WTC11 (cell line): ENCODE measurements around the gene CNTNAP5. TPM values are rescaled to one million over a fixed set of nuclear protein-coding genes. Genes with fewer than 3 reads are reported as not detected.
A peak's percentile ranks its signal among the peaks of the same experiment; 100 is the strongest.

Experiments
- ATAC-seq: fragments of 200-7000 bp; cut with Tn5 transposase; 2 replicates; pipeline ENCODE4 v1.10.0; 2021; ENCODE audit warnings: mild to moderate bottlenecking, moderate library complexity
- CTCF ChIA-PET: fragments of 300-600 bp; sonication (Branson Sonifier 250); formaldehyde crosslinking; loops from one replicate; lab custom pipeline; 2021; ENCODE audit warnings: antibody characterized with exemption; lab: Charles Lee
- POLR2A ChIA-PET: fragments of 350-600 bp; sonication (Branson Sonifier 250); formaldehyde crosslinking; loops from one replicate; lab custom pipeline; 2021; ENCODE audit warnings: antibody characterized with exemption; lab: Charles Lee
- DNase-seq: peaks from one replicate; pipeline ENCODE4 v3.0.0; 2021; ENCODE audit warnings: low spot score
- H3K27ac Mint-ChIP-seq: 2 replicates; pipeline ENCODE4 v1.8.0; 2021; ENCODE audit warnings: mixed read lengths
- H3K27me3 Mint-ChIP-seq: 2 replicates; pipeline ENCODE4 v1.8.0; 2021; ENCODE audit warnings: low read depth, mild to moderate bottlenecking, moderate library complexity, mixed read lengths
- H3K36me3 Mint-ChIP-seq: 2 replicates; pipeline ENCODE4 v1.8.0; 2021; ENCODE audit warnings: mixed read lengths
- H3K4me1 Mint-ChIP-seq: 2 replicates; pipeline ENCODE4 v1.8.0; 2022; ENCODE audit warnings: mixed read lengths
- H3K4me3 Mint-ChIP-seq: 2 replicates; pipeline ENCODE4 v1.8.0; 2021; ENCODE audit warnings: mild to moderate bottlenecking, moderate library complexity, mixed read lengths
- H3K9me3 Mint-ChIP-seq: 2 replicates; pipeline ENCODE4 v1.8.0; 2021; ENCODE audit warnings: mixed read lengths
- ELF4 ChIP-seq: sonication (generic); formaldehyde crosslinking; IDR thresholded peaks from 2 replicates; pipeline ENCODE4 v1.8.1; 2022; ENCODE audit warnings: low read depth, mild to moderate bottlenecking, moderate library complexity, missing genetic modification reagents
- EMX1 ChIP-seq: fragments of 250-450 bp; sonication (Bioruptor Pico); IDR thresholded peaks from 2 replicates; pipeline ENCODE4 v1.8.0; 2021; ENCODE audit warnings: mild to moderate bottlenecking
- ERG ChIP-seq: fragments of 250-450 bp; sonication (Bioruptor Pico); IDR thresholded peaks from 2 replicates; pipeline ENCODE4 v1.8.0; 2021; ENCODE audit warnings: mild to moderate bottlenecking
- FOXK1 ChIP-seq: sonication (generic); formaldehyde crosslinking; IDR thresholded peaks from 2 replicates; pipeline ENCODE4 v1.8.0; 2022; ENCODE audit warnings: mild to moderate bottlenecking, moderate library complexity, missing genetic modification reagents
- RELA ChIP-seq: sonication (generic); formaldehyde crosslinking; IDR thresholded peaks from 2 replicates; pipeline ENCODE4 v1.8.1; 2022; ENCODE audit warnings: missing genetic modification reagents, mild to moderate bottlenecking, borderline replicate concordance
- SMAD3 ChIP-seq: sonication (generic); formaldehyde crosslinking; IDR thresholded peaks from 2 replicates; pipeline ENCODE4 v1.8.0; 2022; ENCODE audit warnings: missing genetic modification reagents, mild to moderate bottlenecking, borderline replicate concordance
- TCF7 ChIP-seq: sonication (generic); formaldehyde crosslinking; IDR thresholded peaks from 2 replicates; pipeline ENCODE4 v1.8.0; 2022; ENCODE audit warnings: mild to moderate bottlenecking, low read depth, missing genetic modification reagents, moderate library complexity
- TP53 ChIP-seq: sonication (generic); formaldehyde crosslinking; IDR thresholded peaks from 2 replicates; pipeline ENCODE4 v1.8.1; 2023; ENCODE audit warnings: mild to moderate bottlenecking, missing genetic modification reagents
- ZNF263 ChIP-seq: sonication (generic); formaldehyde crosslinking; IDR thresholded peaks from 2 replicates; pipeline ENCODE4 v1.8.1; 2022; ENCODE audit warnings: low read depth, mild to moderate bottlenecking, moderate library complexity, missing genetic modification reagents
- ZNF281 ChIP-seq: sonication (generic); formaldehyde crosslinking; IDR thresholded peaks from 2 replicates; pipeline ENCODE4 v1.8.0; 2023; ENCODE audit warnings: mild to moderate bottlenecking, missing genetic modification reagents
- ZNF416 ChIP-seq: fragments of 250-450 bp; sonication (Bioruptor Pico); IDR thresholded peaks from 2 replicates; pipeline ENCODE4 v1.9.0; 2021; ENCODE audit warnings: mild to moderate bottlenecking, inconsistent platforms
- ZSCAN18 ChIP-seq: fragments of 250-450 bp; sonication (Bioruptor Pico); IDR thresholded peaks from 2 replicates; pipeline ENCODE4 v2.1.2; 2022; ENCODE audit warnings: mild to moderate bottlenecking, moderate library complexity
- total RNA-seq: library from RNA; stranded (reverse); gene quantifications from 3 replicates; pipeline ENCODE4 v1.2.3, GENCODE V29; 2021
- TF ChIP-seq, protein P1 (sequence below): sonication (generic); formaldehyde crosslinking; IDR thresholded peaks from 2 replicates; pipeline ENCODE4 v1.8.1; 2023; ENCODE audit warnings: mild to moderate bottlenecking, missing genetic modification reagents, moderate library complexity
- TF ChIP-seq, protein P2 (sequence below): sonication (generic); formaldehyde crosslinking; IDR thresholded peaks from 2 replicates; pipeline ENCODE4 v1.8.1; 2023; ENCODE audit warnings: mild to moderate bottlenecking, moderate library complexity, missing genetic modification reagents
- TF ChIP-seq, protein P3 (sequence below): fragments of 250-450 bp; sonication (Bioruptor Pico); conservative IDR thresholded peaks from 2 replicates; pipeline ENCODE4 v1.9.0; 2021; ENCODE audit warnings: mild to moderate bottlenecking
- TF ChIP-seq, protein P4 (sequence below): sonication (generic); formaldehyde crosslinking; conservative IDR thresholded peaks from 2 replicates; pipeline ENCODE4 v1.8.1; 2023; ENCODE audit warnings: mild to moderate bottlenecking, low read depth, missing genetic modification reagents, moderate library complexity
- TF ChIP-seq, protein P5 (sequence below): fragments of 250-450 bp; sonication (Bioruptor Pico); IDR thresholded peaks from 2 replicates; pipeline ENCODE4 v1.9.0; 2021; ENCODE audit warnings: moderate library complexity, mild to moderate bottlenecking, inconsistent platforms, borderline replicate concordance

The CNTNAP5 gene
- total RNA-seq, 1 experiment from 2014 or later = 0.22 TPM

GRCh38 chr2:124560592-124561112, 535.6 kb downstream of the CNTNAP5 start (continued):
- TF ChIP-seq ZNF281 (CRISPR knock-in tag) (no peak), ERG (CRISPR knock-in tag) (no peak), ELF4 (CRISPR knock-in tag) (no peak)

DNA sequence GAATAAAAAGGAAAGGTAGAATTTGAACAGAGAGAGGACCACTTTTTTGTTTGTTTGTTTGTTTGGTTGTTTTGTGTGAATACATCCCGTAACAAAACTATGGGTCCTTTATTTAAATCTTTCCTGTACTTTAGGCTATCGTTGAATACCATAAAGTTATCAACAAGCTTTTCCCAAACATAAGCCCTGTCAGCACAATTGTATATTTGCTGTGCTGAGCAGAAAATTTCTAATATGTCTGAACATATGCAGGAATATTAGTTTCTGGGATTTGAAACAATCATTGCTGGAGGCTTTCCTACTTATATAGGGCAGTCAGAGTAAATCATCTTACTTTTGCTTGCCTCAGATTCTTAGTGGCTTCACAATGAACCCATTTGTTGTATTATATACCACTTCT, 536.4 kb downstream of the CNTNAP5 start:
- H3K36me3 Mint-ChIP-seq = no peaks in the 10 kb centered on the region
- no peak for ATAC-seq
- no peak for TF ChIP-seq FOXK1
- TF ChIP-seq RELA (CRISPR knock-in tag) = no peak
- TF ChIP-seq, protein P1, sequence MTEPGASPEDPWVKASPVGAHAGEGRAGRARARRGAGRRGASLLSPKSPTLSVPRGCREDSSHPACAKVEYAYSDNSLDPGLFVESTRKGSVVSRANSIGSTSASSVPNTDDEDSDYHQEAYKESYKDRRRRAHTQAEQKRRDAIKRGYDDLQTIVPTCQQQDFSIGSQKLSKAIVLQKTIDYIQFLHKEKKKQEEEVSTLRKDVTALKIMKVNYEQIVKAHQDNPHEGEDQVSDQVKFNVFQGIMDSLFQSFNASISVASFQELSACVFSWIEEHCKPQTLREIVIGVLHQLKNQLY = no peak
- no peak for TF ChIP-seq SMAD3
- no peak for TF ChIP-seq TCF7 (CRISPR knock-in tag)
- no peak for TF ChIP-seq EMX1
- TF ChIP-seq, protein P2, sequence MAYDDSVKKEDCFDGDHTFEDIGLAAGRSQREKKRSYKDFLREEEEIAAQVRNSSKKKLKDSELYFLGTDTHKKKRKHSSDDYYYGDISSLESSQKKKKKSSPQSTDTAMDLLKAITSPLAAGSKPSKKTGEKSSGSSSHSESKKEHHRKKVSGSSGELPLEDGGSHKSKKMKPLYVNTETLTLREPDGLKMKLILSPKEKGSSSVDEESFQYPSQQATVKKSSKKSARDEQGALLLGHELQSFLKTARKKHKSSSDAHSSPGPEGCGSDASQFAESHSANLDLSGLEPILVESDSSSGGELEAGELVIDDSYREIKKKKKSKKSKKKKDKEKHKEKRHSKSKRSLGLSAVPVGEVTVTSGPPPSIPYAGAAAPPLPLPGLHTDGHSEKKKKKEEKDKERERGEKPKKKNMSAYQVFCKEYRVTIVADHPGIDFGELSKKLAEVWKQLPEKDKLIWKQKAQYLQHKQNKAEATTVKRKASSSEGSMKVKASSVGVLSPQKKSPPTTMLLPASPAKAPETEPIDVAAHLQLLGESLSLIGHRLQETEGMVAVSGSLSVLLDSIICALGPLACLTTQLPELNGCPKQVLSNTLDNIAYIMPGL = no peak
- no peak for TF ChIP-seq TP53
- TF ChIP-seq ZSCAN18 (CRISPR knock-in tag) = no peak
- TF ChIP-seq, protein P3, sequence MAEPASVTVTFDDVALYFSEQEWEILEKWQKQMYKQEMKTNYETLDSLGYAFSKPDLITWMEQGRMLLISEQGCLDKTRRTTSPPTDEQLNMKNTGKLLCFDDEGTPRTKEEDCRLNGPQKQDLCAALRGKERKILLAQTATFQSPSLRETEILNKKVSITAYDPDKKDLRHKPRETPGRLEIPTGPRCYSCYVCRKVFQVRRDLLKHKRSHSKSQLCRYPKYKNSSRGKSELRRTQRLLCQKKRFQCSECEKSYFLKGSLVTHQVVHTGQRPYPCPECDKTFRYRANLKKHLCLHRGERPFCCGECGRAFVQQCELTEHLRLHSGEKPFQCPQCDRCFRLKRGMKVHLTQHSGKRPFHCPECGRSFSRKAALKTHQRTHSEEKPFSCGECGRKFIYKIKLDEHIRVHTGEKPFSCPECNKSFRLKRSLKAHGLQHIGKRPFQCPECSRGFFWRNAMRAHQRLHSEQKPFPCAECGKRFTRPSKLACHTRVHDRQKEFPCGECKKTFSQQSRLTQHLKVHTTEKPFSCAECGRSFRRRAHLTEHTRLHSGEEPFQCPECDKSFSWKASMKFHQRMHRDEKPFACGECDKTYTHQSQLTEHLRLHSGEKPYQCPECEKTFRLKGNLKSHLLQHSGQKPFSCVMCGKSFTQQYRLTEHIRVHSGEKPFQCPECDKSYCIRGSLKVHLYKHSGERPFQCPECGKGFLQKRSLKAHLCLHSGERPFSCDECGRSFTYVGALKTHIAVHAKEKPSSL = no peak
- ChIA-PET POLR2A (no interaction called here), CTCF (no interaction called here)
- no peak for DNase-seq
- peaks cover 21% of the 10 kb centered on the region for H3K4me1 Mint-ChIP-seq
- no peak overlapping the region for H3K27ac Mint-ChIP-seq
- no peak overlapping the region for H3K4me3 Mint-ChIP-seq
- peaks cover 9% of the 10 kb centered on the region; the same call in 1 of the 2 replicates for H3K9me3 Mint-ChIP-seq
- no peaks in the 10 kb centered on the region for H3K27me3 Mint-ChIP-seq

DNA sequence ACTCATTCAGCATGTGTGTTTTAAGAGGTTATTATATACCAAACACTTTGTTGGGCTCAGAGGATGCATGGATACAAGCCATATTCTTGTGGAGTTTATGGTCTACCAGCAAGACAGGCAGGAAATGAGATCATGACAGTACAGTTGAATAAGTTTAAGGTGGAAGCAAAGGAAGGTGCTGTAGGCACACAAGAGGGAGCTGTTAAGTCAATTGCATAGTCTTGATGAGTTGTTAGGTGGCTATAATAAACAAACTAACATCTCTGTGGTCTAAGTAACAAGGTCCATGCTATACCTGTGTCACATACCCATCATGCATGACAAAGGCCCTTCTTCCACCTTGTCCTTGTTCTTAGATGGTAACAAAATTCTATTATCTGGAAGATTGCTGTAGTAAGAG, 538.3 kb downstream of the CNTNAP5 start:
- no peaks in the 10 kb centered on the region for H3K36me3 Mint-ChIP-seq
- ATAC-seq = peak; percentile 69
- H3K27me3 Mint-ChIP-seq = no peaks in the 10 kb centered on the region
- peaks cover 20% of the 10 kb centered on the region for H3K4me1 Mint-ChIP-seq
- H3K4me3 Mint-ChIP-seq = no peak overlapping the region
- POLR2A ChIA-PET = no interaction called here
- peaks cover 4% of the 10 kb centered on the region; the same call in 1 of the 2 replicates for H3K9me3 Mint-ChIP-seq
- CTCF ChIA-PET = interaction anchor here (1.0 kb wide), 1 partner anchor 539 kb away, joined by 3 read pairs; the partner anchor contains the start of gene CNTNAP5
- DNase-seq = no peak
- no peak overlapping the region for H3K27ac Mint-ChIP-seq
- TF ChIP-seq, protein P4, sequence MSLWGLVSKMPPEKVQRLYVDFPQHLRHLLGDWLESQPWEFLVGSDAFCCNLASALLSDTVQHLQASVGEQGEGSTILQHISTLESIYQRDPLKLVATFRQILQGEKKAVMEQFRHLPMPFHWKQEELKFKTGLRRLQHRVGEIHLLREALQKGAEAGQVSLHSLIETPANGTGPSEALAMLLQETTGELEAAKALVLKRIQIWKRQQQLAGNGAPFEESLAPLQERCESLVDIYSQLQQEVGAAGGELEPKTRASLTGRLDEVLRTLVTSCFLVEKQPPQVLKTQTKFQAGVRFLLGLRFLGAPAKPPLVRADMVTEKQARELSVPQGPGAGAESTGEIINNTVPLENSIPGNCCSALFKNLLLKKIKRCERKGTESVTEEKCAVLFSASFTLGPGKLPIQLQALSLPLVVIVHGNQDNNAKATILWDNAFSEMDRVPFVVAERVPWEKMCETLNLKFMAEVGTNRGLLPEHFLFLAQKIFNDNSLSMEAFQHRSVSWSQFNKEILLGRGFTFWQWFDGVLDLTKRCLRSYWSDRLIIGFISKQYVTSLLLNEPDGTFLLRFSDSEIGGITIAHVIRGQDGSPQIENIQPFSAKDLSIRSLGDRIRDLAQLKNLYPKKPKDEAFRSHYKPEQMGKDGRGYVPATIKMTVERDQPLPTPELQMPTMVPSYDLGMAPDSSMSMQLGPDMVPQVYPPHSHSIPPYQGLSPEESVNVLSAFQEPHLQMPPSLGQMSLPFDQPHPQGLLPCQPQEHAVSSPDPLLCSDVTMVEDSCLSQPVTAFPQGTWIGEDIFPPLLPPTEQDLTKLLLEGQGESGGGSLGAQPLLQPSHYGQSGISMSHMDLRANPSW (CRISPR knock-in tag) = no peak
- no peak for TF ChIP-seq ZNF263
- no peak for TF ChIP-seq ZNF416
- TF ChIP-seq, protein P5, sequence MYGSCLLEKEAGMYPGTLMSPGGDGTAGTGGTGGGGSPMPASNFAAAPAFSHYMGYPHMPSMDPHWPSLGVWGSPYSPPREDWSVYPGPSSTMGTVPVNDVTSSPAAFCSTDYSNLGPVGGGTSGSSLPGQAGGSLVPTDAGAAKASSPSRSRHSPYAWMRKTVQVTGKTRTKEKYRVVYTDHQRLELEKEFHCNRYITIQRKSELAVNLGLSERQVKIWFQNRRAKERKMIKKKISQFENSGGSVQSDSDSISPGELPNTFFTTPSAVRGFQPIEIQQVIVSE = no peak
